Ascending aorta (tissue), 2 donors: ENCODE results near the gene MRPL30. TPM values are rescaled to one million over a fixed set of nuclear protein-coding genes. Genes with fewer than 3 reads are reported as not detected.
"Not testable (repeated sequence)": the region's sequence is repeated elsewhere in the genome, so short reads cannot be mapped to it uniquely, and the experiment has no call there.

Source experiments
- DNase-seq, 2 donors: peaks; one replicate each; pipeline ENCODE4 v3.0.0-alpha.2; 2019; ENCODE audit warnings: low spot score in 2 of 2
- H3K27ac ChIP-seq, 2 donors: fragments of 200-600 bp; sonication (generic); one replicate each; pipeline ENCODE4 v1.5.1; 2016 to 2017; ENCODE audit warnings: mild to moderate bottlenecking in 1 of 2
- H3K27me3 ChIP-seq: fragments of 200-600 bp; sonication (generic); one replicate; pipeline ENCODE4 v1.5.1; 2017
- H3K36me3 ChIP-seq, 2 donors: fragments of 200-600 bp; sonication (generic); one replicate each; pipeline ENCODE4 v1.5.1; 2016
- H3K4me1 ChIP-seq, 2 donors: fragments of 200-600 bp; sonication (generic); one replicate each; pipeline ENCODE4 v1.5.1; 2016 to 2017; ENCODE audit warnings: mild to moderate bottlenecking in 1 of 2
- H3K4me3 ChIP-seq, 2 donors: fragments of 200-600 bp; sonication (generic); one replicate each; pipeline ENCODE4 v1.5.1; 2016 to 2017; ENCODE audit warnings: mild to moderate bottlenecking in 1 of 2
- H3K9me3 ChIP-seq, 2 donors: fragments of 200-600 bp; sonication (generic); one replicate each; pipeline ENCODE4 v1.5.1; 2016
- intact Hi-C: fragments of 100-400 bp; cut with DNase I; formaldehyde crosslinking; loops from one replicate; pipeline ENCODE4 v1.15.1; 2023
- total RNA-seq: library from RNA; depleted of rRNA; stranded (reverse); fragments of >200 nt; gene quantifications from one replicate; pipeline ENCODE4 v1.1.0, GENCODE V29; 2016
- TF ChIP-seq, protein P1 (sequence below), 3 experiments: fragments of 200-600 bp in 2 of 3; fragments of 450-650 bp in 1 of 3; sonication (generic) in 2 of 3; IDR thresholded peaks; one replicate each; pipeline ENCODE4 v1.5.1; 2016 to 2019; ENCODE audit warnings: antibody characterized with exemption in 3 of 3, mild to moderate bottlenecking in 1 of 3, moderate library complexity in 1 of 3

Gene MRPL30
- total RNA-seq, 1 donor from 2014 or later = 32.6 TPM

DNA sequence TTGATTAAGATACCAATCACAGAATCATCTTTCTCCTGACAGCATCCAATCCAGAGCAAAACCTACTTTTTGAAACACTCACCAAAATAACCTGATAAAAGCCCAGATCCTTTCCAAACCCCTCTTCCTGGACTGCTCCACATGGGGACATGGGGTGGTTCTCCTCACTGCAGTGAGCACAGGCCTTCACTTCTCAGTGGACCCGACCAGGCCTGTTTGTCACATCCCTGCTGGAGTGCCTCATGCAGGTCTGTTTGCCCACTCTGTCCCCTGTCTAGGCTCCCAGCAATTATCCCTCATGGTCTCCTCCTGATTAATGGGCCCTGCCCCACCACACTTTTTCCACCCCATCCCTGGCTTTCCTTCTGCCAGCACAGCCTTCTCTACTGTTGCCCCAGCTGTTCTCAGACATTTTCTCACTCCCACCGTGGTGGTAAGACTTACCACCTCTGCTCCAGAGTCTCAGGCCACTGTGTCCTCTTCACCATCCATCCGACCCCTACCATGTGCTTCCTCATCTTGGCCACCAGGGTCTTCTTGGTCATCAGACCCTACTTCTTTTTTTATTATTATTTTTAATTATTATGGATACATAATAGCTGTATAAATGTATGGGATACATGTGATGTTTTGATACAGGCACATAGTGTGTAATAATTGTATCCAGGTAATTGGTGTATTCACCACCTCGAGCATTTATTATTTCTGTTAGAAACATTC lies 21.1 kb downstream of the MRPL30 start:
- Histone ChIP-seq H3K4me1 (no peaks in the 10 kb centered on the region), H3K27me3 (no peaks in the 10 kb centered on the region), H3K4me3 (no peak overlapping the region), H3K36me3 (peaks cover 9 to 12% of the 10 kb centered on the region in 2 donors), H3K9me3 (no peaks in the 10 kb centered on the region), H3K27ac (no peak overlapping the region)
- no peak for DNase-seq
- intact Hi-C loops = no loop called here
- TF ChIP-seq, protein P1, sequence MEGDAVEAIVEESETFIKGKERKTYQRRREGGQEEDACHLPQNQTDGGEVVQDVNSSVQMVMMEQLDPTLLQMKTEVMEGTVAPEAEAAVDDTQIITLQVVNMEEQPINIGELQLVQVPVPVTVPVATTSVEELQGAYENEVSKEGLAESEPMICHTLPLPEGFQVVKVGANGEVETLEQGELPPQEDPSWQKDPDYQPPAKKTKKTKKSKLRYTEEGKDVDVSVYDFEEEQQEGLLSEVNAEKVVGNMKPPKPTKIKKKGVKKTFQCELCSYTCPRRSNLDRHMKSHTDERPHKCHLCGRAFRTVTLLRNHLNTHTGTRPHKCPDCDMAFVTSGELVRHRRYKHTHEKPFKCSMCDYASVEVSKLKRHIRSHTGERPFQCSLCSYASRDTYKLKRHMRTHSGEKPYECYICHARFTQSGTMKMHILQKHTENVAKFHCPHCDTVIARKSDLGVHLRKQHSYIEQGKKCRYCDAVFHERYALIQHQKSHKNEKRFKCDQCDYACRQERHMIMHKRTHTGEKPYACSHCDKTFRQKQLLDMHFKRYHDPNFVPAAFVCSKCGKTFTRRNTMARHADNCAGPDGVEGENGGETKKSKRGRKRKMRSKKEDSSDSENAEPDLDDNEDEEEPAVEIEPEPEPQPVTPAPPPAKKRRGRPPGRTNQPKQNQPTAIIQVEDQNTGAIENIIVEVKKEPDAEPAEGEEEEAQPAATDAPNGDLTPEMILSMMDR (IDR thresholded peaks at IDR 0.05) = no peak

DNA sequence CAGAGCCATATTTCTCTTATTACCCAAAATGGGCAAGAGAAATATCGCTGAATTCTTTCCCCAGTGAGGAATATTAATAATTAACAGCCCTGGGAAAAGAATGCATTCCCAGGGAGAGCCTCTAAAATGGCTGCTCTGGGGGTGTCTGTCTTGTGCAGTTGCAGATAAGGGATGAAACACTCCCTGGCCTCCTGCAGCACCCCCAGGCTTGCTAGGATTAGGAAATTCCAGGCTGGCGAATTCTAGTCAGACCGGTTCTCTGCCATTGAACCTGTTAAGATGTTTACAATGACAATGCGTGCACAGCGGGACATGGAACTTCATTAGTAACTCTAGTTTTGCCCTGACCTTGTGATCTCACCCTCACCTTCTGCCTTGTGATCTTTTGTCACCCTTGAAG lies 24.5 kb downstream of the MRPL30 start:
- H3K36me3 ChIP-seq = no peaks in the 10 kb centered on the region
- TF ChIP-seq, protein P1 (IDR thresholded peaks at IDR 0.05) = no peak
- intact Hi-C loops = no loop called here
- no peaks in the 10 kb centered on the region for H3K27me3 ChIP-seq
- H3K4me1 ChIP-seq = no peaks in the 10 kb centered on the region
- H3K9me3 ChIP-seq = no peaks in the 10 kb centered on the region
- no peak overlapping the region for H3K4me3 ChIP-seq
- DNase-seq = no peak
- H3K27ac ChIP-seq = no peak overlapping the region

DNA sequence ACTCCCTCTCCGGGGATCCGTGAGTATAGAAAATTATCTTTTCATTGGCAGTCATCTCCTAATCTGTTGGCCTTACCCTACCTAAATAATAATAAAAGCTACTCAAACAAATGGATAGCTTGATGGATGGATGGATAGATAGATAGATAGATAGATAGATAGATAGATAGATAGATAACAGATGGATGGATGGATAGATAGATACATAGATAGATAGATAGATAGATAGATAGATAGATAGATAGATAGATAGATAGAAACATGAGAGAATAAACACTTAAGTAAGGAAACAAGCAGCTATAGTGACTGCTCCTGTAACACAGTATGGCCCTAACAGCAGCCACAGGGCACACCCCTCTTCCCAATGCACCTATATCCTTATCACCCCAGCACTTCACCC lies 35.1 kb downstream of the MRPL30 start:
- no peak overlapping the region for H3K4me3 ChIP-seq
- H3K27ac ChIP-seq = no peak overlapping the region
- TF ChIP-seq, protein P1 (IDR thresholded peaks at IDR 0.05) = no peak
- no peak for DNase-seq
- intact Hi-C loops = no loop called here
- no peaks in the 10 kb centered on the region for H3K27me3 ChIP-seq
- H3K4me1 ChIP-seq = no peaks in the 10 kb centered on the region
- no peaks in the 10 kb centered on the region for H3K9me3 ChIP-seq
- H3K36me3 ChIP-seq = peaks cover 0 to 5% of the 10 kb centered on the region in 2 donors

DNA sequence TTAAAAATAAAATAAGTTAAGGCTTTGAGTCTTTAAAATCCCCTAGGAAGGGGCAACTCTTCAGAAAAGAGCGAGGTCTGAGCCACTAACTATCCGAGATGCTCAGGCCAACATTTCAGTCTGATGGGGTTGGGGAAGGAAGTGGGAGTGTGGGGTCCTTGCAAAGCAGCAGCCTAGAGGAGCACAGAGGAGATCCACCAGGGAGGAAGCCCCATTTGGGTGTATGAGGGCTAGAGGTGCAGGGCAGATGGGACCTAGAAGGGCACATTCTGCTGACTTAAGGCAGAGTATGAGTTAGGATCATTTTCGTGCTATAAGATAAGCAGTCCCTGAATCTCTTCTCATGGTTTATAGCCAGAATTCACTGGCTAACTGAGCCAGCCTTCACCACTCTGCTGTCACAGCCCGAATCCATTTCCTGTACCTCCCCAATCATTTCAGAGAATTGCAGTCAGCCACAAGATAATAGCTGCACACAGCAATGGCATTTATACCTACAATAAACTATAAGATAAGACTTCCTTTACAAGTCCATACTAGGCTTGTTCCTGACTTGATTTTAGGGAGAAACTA lies 37.0 kb downstream of the MRPL30 start:
- no peak for DNase-seq
- Histone ChIP-seq H3K4me1 (no peaks in the 10 kb centered on the region), H3K9me3 (no peaks in the 10 kb centered on the region), H3K36me3 (peaks cover 0 to 5% of the 10 kb centered on the region in 2 donors), H3K4me3 (no peak overlapping the region), H3K27me3 (no peaks in the 10 kb centered on the region), H3K27ac (no peak overlapping the region)
- TF ChIP-seq, protein P1 (IDR thresholded peaks at IDR 0.05) = no peak
- intact Hi-C loops = no loop called here

DNA sequence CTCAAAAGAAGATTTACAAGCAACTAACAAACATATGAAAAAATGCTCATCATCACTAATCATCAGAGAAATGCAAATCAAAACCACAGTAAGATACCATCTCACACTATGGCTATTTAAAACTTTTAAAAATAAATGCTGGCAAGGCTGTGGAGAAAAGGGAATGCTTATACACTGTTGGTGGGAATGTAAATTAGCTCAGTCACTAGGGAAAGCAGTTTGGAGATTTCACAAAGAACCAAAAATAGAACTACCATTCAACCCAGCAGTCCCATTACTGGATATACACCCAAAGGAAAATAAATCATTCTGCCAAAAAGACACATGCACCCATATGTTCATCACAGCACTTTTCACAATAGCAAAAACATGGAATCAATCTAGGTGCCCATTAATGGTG lies 52.2 kb downstream of the MRPL30 start:
- H3K9me3 ChIP-seq, DNase-seq, intact Hi-C loops: not testable (repeated sequence)

DNA sequence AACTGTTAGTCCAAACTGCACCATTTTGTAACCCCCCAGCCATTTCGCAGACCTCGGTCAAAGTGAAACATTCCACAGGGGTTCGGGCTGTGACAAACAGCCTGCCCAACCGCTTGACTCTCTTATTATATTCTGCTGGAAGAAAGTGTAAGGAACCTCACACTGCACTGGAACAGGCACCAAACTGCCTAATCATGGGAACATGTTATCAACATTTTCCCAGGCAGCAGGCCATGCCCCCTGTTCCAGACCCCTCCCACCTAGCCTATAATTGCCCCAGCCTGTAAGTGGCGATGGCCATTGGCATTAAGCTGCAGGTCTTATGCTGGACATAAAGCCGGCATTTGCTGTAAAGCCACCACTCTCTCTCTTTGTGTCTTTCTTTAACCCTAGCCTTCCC lies 57.6 kb downstream of the MRPL30 start:
- no peaks in the 10 kb centered on the region for H3K4me1 ChIP-seq
- DNase-seq = no peak
- no peaks in the 10 kb centered on the region for H3K36me3 ChIP-seq
- no peak overlapping the region for H3K4me3 ChIP-seq
- H3K27ac ChIP-seq = no peak overlapping the region
- no peaks in the 10 kb centered on the region for H3K9me3 ChIP-seq
- no peaks in the 10 kb centered on the region for H3K27me3 ChIP-seq
- intact Hi-C loops = no loop called here
- TF ChIP-seq, protein P1 (IDR thresholded peaks at IDR 0.05) = no peak

More for the DNA sequence above, 52.2 kb downstream of the MRPL30 start:
- H3K4me1 ChIP-seq, H3K4me3 ChIP-seq, H3K27ac ChIP-seq, H3K36me3 ChIP-seq, H3K27me3 ChIP-seq: not testable (repeated sequence)
